A549 (cell line): ENCODE measurements around the gene PPP2R2C.

Experiments used
- CTCF ChIP-seq: fragments of >200 bp; sonication (Bioruptor Twin); formaldehyde crosslinking; IDR thresholded peaks from 3 replicates; pipeline ENCODE4 v1.5.1; 2016
- NFE2L2 ChIP-seq: fragments of 150-350 bp; conservative IDR thresholded peaks from 2 replicates; pipeline ENCODE4 v1.6.1; 2014; ENCODE audit warnings: low read length
- TFCP2L1 ChIP-seq: fragments of 250-450 bp; sonication (Bioruptor Pico); IDR thresholded peaks from 2 replicates; pipeline ENCODE4 v1.5.0; 2021; ENCODE audit warnings: mild to moderate bottlenecking

- TF ChIP-seq CTCF (no peak), TFCP2L1 (CRISPR knock-in tag) (no peak), NFE2L2 (no peak)
Observed at GRCh38 chr4:6307230-6307629, 165.2 kb downstream of the PPP2R2C start.
